ENCODE measurements around the gene PBX1. TPM values are rescaled to one million over a fixed set of nuclear protein-coding genes. Genes with fewer than 3 reads are reported as not detected.

The PBX1 gene
- total RNA-seq, 3 donors from 2014 or later = 64.5 to 126 (median 95.4) TPM

- Histone ChIP-seq H3K27me3 (no peaks in the 10 kb centered on the region), H3K27ac (no peak overlapping the region), H3K9me3 (no peaks in the 10 kb centered on the region), H3K4me3 (no peak overlapping the region), H3K4me1 (no peaks in the 10 kb centered on the region), H3K36me3 (no peaks in the 10 kb centered on the region)
- intact Hi-C loops (cut with DNase I; ENCODE audit: low total_unique reads) = no loop called here
- no peak for DNase-seq (ENCODE audit: low spot score in 2 of 2)
- no peak for TF ChIP-seq POLR2AphosphoS5 (IDR thresholded peaks at IDR 0.05)
- TF ChIP-seq CTCF (IDR thresholded peaks at IDR 0.05) = peak in 2 of 3 donors; percentile 33 to 37
These were observed 66.1 kb downstream of the PBX1 start for GRCh38 chr1:164625004-164625617.

GRCh38 chr1:164628772-164629171 lies 69.8 kb downstream of the PBX1 start:
- intact Hi-C loops (cut with DNase I; ENCODE audit: low total_unique reads) = no loop called here

GRCh38 chr1:164629971-164630370 lies 71.0 kb downstream of the PBX1 start:
- TF ChIP-seq POLR2A (IDR thresholded peaks at IDR 0.05) (no peak), CTCF (IDR thresholded peaks at IDR 0.05) (no peak), POLR2AphosphoS5 (IDR thresholded peaks at IDR 0.05) (no peak)
- no peak for DNase-seq (ENCODE audit: low spot score in 2 of 2)
- Histone ChIP-seq H3K4me3 (no peak overlapping the region), H3K4me1 (no peaks in the 10 kb centered on the region), H3K27ac (no peak overlapping the region), H3K36me3 (no peaks in the 10 kb centered on the region), H3K9me3 (no peaks in the 10 kb centered on the region), H3K27me3 (no peaks in the 10 kb centered on the region)
- intact Hi-C loops (cut with DNase I; ENCODE audit: low total_unique reads) = no loop called here

More at GRCh38 chr1:164628772-164629171, 69.8 kb downstream of the PBX1 start:
- H3K4me1 ChIP-seq = no peaks in the 10 kb centered on the region
- no peaks in the 10 kb centered on the region for H3K27me3 ChIP-seq
- H3K27ac ChIP-seq = no peak overlapping the region
- H3K4me3 ChIP-seq = no peak overlapping the region
- H3K36me3 ChIP-seq = no peaks in the 10 kb centered on the region
- H3K9me3 ChIP-seq = no peaks in the 10 kb centered on the region
- no peak for DNase-seq (ENCODE audit: low spot score in 2 of 2)
- no peak for TF ChIP-seq POLR2A (IDR thresholded peaks at IDR 0.05)
- no peak for TF ChIP-seq POLR2AphosphoS5 (IDR thresholded peaks at IDR 0.05)
- TF ChIP-seq CTCF (IDR thresholded peaks at IDR 0.05) = no peak

GRCh38 chr1:164630626-164631396 lies 71.8 kb downstream of the PBX1 start:
- no peak overlapping the region for H3K4me3 ChIP-seq
- H3K36me3 ChIP-seq = no peaks in the 10 kb centered on the region
- H3K4me1 ChIP-seq = no peaks in the 10 kb centered on the region
- DNase-seq (ENCODE audit: low spot score in 2 of 2) = no peak
- TF ChIP-seq CTCF (IDR thresholded peaks at IDR 0.05) (no peak), POLR2A (IDR thresholded peaks at IDR 0.05) (no peak), POLR2AphosphoS5 (IDR thresholded peaks at IDR 0.05) (no peak)
- H3K27ac ChIP-seq = no peak overlapping the region
- intact Hi-C loops (cut with DNase I; ENCODE audit: low total_unique reads) = no loop called here
- H3K27me3 ChIP-seq = no peaks in the 10 kb centered on the region
- H3K9me3 ChIP-seq = no peaks in the 10 kb centered on the region

GRCh38 chr1:164631751-164632150 lies 72.8 kb downstream of the PBX1 start:
- Histone ChIP-seq H3K9me3 (no peaks in the 10 kb centered on the region), H3K27ac (no peak overlapping the region), H3K4me1 (no peaks in the 10 kb centered on the region), H3K27me3 (no peaks in the 10 kb centered on the region), H3K4me3 (no peak overlapping the region), H3K36me3 (no peaks in the 10 kb centered on the region)
- TF ChIP-seq CTCF (IDR thresholded peaks at IDR 0.05) (no peak), POLR2A (IDR thresholded peaks at IDR 0.05) (no peak), POLR2AphosphoS5 (IDR thresholded peaks at IDR 0.05) (no peak)
- no peak for DNase-seq (ENCODE audit: low spot score in 2 of 2)
- intact Hi-C loops (cut with DNase I; ENCODE audit: low total_unique reads) = no loop called here

Data from breast epithelium (tissue), 4 donors.